Measurements from ENCODE around the gene WIPF2. TPM values are rescaled to one million over a fixed set of nuclear protein-coding genes. Genes with fewer than 3 reads are reported as not detected.
"Not testable (repeated sequence)": the region's sequence is repeated elsewhere in the genome, so short reads cannot be mapped to it uniquely, and the experiment has no call there.

WIPF2 gene
- total and polyA plus RNA-seq, 5 donors: 8.2 to 14.6 (median 12.7) TPM

DNA sequence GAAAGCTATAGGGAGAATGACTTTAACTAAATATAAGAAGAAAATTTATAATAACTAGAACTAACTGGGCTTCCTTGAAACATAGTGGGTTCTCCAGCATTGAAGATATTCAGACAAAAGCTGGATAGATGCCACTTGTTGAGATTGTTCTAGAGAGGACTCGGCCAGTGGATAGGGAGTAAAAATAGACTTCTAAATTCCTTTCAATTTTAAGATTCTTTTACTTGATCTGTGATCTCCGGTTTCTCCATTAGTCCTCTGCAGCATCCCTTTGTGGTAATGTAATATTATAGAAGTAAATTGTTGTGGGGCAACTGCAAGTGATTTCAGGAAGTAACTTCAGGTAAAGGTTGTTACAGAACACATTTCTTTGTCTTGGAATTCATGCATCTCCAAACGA lies 79.6 kb downstream of the WIPF2 start:
- H3K27ac ChIP-seq (ENCODE audit: low read length): no peak overlapping the region
- intact Hi-C loops (cut with DNase I): loop anchor here in 1 of 4 donors (10.0 kb wide), 1 partner anchor 94 kb away; no protein-coding TSS in a partner anchor
- peaks cover 4% of the 10 kb centered on the region for H3K4me1 ChIP-seq (ENCODE audit: control insufficient read depth, insufficient read depth, low read length)
- H3K27me3 ChIP-seq (ENCODE audit: control insufficient read depth, insufficient read depth): no peaks in the 10 kb centered on the region
- H3K4me3 ChIP-seq (ENCODE audit: low read length): no peak overlapping the region
- DNase-seq (no peak), ATAC-seq (peak in 1 of 2 donors; percentile 30)
- WGBS: 11% methylated on average over 3 of the region's 3 CpGs
- no peaks in the 10 kb centered on the region for H3K9me3 ChIP-seq (ENCODE audit: control insufficient read depth, low read length)

DNA sequence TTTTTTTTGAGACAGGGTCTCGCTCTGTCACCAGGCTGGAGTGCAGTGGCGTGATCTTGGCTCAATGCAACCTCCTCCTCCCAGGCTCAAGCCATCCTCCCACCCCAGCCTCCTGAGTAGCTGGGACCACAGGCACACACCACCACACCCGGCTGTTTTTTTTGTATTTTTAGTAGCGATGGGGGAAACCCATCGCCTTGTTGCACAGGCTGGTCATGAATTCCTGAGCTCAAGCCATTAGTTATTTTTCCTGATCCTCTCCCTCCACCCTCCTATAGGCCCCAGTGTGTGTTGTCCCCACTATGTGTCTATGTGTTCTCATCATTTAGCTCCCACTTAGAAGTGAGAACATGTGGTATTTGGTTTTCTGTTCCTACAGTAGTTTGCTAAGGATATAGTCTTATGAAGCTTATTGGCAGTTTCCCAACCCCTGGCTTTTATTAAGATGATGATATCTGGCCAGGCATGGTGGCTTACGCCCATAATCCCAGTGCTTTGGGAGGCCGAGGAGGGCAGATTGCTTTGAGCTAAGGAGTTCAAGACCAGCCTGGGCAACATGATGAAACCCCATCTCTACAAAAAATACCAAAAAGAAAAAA lies 80.2 kb downstream of the WIPF2 start:
- H3K4me1 ChIP-seq (ENCODE audit: control insufficient read depth, insufficient read depth, low read length); H3K27me3 ChIP-seq (ENCODE audit: control insufficient read depth, insufficient read depth); H3K27ac ChIP-seq (ENCODE audit: low read length); H3K4me3 ChIP-seq (ENCODE audit: low read length); H3K9me3 ChIP-seq (ENCODE audit: control insufficient read depth, low read length); ATAC-seq; DNase-seq: not testable (repeated sequence)
- intact Hi-C loops (cut with DNase I): loop anchor here in 1 of 4 donors (10.0 kb wide), 1 partner anchor 94 kb away; no protein-coding TSS in a partner anchor
- 60% methylated on average over 7 of the region's 7 CpGs for WGBS

DNA sequence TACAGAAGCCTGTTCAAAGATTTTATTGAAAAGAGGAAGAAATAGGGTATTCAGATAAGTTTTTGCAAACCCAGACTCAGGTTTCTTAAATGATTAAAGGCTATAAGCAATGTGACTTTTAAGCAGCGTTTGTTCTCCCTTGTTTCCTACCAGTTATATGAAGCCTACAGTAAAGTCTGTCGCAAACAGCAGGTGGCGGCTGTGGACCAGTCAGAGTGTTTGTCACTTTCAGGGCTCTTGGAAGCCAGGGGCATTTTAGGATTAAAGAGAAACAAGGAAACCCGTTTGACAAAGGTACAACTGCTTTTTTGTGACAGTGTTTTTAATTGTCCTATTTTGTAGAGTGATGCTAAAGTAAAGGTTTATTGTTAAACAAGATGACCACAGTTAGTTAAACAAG lies 82.2 kb downstream of the WIPF2 start:
- intact Hi-C loops (cut with DNase I): loop anchor here (5.0 to 10.0 kb wide), 4 partner anchors 56 to 233 kb away; partner anchors contain the start of gene TOP2A (in 1 of the 4)
- no peaks in the 10 kb centered on the region for H3K9me3 ChIP-seq (ENCODE audit: control insufficient read depth, low read length)
- H3K27me3 ChIP-seq (ENCODE audit: control insufficient read depth, insufficient read depth): no peaks in the 10 kb centered on the region
- DNase-seq (no peak), ATAC-seq (no peak)
- H3K27ac ChIP-seq (ENCODE audit: low read length): no peak overlapping the region
- WGBS: 54% methylated on average over 4 of the region's 4 CpGs
- peaks cover 5% of the 10 kb centered on the region for H3K4me1 ChIP-seq (ENCODE audit: control insufficient read depth, insufficient read depth, low read length)
- no peak overlapping the region for H3K4me3 ChIP-seq (ENCODE audit: low read length)

DNA sequence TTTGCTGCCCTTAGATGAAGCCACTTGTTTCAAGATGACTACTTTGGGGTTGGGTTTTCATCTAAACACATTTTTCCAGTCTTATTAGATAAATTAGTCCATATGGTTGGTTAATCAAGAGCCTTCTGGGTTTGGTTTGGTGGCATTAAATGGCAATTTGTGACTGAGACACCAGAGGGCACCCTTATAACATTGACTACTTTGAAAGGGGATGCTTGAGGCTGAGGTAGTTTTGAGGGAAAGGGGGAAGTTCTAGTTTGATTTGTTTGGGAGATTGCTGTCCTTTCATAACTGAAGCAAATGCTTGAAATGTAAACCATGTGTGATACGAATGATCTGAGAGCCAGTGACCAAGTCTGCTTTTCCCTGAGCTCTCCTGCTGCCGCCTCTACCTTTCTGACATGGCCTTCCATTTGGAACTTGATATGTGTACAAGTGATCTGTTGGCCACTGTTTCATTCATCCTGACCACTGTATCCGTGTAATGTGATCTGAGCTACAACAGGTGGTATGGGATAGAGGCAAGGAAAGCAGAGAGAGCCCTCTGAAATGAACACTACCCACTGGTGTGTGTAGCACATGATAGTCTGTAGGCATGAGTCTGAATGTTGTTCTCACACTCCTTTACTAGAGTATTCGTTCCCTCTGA lies 84.0 kb downstream of the WIPF2 start:
- WGBS: 36% methylated on average over 4 of the region's 4 CpGs
- no peak overlapping the region for H3K27ac ChIP-seq (ENCODE audit: low read length)
- intact Hi-C loops (cut with DNase I): loop anchor here (2.0 to 10.0 kb wide), 6 partner anchors 52 to 232 kb away; partner anchors contain the start of gene TOP2A (in 1 of the 4)
- no peak overlapping the region for H3K4me3 ChIP-seq (ENCODE audit: low read length)
- H3K27me3 ChIP-seq (ENCODE audit: control insufficient read depth, insufficient read depth): no peaks in the 10 kb centered on the region
- ATAC-seq (peak; percentile 48 to 62), DNase-seq (no peak)
- no peaks in the 10 kb centered on the region for H3K9me3 ChIP-seq (ENCODE audit: control insufficient read depth, low read length)
- H3K4me1 ChIP-seq (ENCODE audit: control insufficient read depth, insufficient read depth, low read length): peaks cover 10% of the 10 kb centered on the region

DNA sequence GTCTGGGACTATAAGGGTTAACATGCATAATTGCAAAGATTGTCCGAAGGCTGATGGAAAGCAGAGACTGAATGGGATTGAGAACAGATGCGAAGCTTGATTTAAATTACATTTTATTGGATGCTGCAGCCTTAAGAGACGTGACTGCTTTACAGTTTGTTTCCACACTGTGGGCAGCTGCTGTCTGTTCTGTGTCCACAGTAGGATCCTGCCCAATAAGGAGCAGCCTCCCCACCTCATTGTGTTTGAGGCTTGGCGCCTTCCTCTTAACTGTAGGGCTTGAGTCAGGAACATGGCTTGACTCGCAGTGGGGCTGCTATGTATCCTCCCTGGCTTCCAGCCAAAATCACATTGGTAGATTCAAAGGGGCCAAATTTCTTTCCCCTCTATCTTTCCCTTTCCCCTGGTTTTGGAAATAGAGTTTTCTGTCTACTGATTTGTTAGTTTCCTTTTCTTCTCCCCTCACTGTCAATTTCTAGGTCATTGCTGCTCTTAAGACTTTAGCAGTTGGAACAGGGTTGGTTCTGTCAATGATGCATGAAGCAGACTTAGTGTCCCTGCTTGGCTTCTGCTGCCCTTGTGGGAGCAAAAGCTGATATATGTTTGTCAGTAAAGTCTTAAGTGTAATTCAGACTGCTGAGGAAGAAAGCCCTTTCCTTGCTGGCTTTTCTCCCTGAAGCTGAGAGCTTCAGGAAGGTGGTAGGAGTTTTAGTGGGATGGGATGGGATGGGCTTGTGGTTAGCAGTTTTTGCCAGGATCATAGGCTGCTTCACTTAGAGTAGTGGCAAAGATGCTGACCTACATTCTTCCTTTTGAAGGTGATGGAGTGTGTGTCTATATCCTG lies 84.8 kb downstream of the WIPF2 start:
- Histone ChIP-seq H3K4me1 (ENCODE audit: control insufficient read depth, insufficient read depth, low read length) (peaks cover 10% of the 10 kb centered on the region), H3K27ac (ENCODE audit: low read length) (peak overlapping the region; percentile 31), H3K9me3 (ENCODE audit: control insufficient read depth, low read length) (no peaks in the 10 kb centered on the region), H3K27me3 (ENCODE audit: control insufficient read depth, insufficient read depth) (no peaks in the 10 kb centered on the region), H3K4me3 (ENCODE audit: low read length) (no peak overlapping the region)
- 31% methylated on average over 5 of the region's 5 CpGs for WGBS
- ATAC-seq (peak; percentile 62), DNase-seq (peak in 1 of 3 donors; percentile 35)
- intact Hi-C loops (cut with DNase I): loop anchor here (2.0 to 10.0 kb wide), 7 partner anchors 47 to 231 kb away; partner anchors contain the start of gene TOP2A (in 1 of the 4)

DNA sequence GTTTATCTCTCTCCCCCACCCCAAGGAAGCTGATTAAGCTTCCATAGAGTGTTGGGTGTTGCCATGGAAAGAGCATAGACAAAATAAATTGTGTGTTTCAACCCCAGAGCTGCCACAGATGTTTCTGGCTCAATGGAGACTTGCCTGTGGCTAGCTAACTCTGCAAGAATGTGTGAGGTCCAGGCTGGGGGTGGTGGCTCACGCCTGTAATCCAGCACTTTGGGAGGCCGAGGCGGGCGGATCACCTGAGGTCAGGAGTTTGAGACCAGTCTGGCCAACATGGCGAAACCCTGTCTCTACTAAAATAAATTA lies 85.4 kb downstream of the WIPF2 start:
- not testable (repeated sequence) for ATAC-seq
- peaks cover 11% of the 10 kb centered on the region for H3K4me1 ChIP-seq (ENCODE audit: control insufficient read depth, insufficient read depth, low read length)

DNA sequence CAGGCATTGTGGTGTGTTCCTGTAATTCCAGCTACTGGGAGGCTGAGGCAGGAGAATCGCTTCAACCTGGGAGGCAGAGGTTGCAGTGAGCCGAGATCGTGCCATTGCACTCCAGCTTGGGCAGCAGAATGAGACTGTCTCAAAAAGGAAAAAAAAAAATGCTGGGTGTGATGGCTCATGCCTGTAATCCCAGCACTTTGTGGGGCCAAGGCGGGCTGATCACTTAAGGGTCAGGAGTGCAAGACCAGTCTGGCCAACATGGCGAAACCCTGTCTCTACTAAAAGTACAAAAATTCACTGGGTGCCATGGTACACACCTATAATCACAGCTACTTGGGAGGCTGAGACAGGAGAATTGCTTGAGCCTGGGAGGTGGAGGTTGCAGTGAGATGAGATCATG lies 85.8 kb downstream of the WIPF2 start:
- not testable (repeated sequence) for DNase-seq; H3K27ac ChIP-seq (ENCODE audit: low read length); ATAC-seq; H3K27me3 ChIP-seq (ENCODE audit: control insufficient read depth, insufficient read depth); H3K4me3 ChIP-seq (ENCODE audit: low read length); H3K9me3 ChIP-seq (ENCODE audit: control insufficient read depth, low read length)
- peaks cover 15% of the 10 kb centered on the region for H3K4me1 ChIP-seq (ENCODE audit: control insufficient read depth, insufficient read depth, low read length)
- WGBS: 94% methylated on average over 5 of the region's 5 CpGs
- intact Hi-C loops (cut with DNase I): loop anchor here (2.0 to 10.0 kb wide), 5 partner anchors 46 to 230 kb away; partner anchors contain the start of gene TOP2A (in 1 of the 4)

More for the DNA sequence above, 85.4 kb downstream of the WIPF2 start:
- intact Hi-C loops (cut with DNase I): loop anchor here (2.0 to 10.0 kb wide), 5 partner anchors 46 to 230 kb away; partner anchors contain the start of gene TOP2A (in 1 of the 4)
- H3K27me3 ChIP-seq (ENCODE audit: control insufficient read depth, insufficient read depth); H3K9me3 ChIP-seq (ENCODE audit: control insufficient read depth, low read length); H3K4me3 ChIP-seq (ENCODE audit: low read length); DNase-seq; H3K27ac ChIP-seq (ENCODE audit: low read length): not testable (repeated sequence)
- 76% methylated on average over 5 of the region's 5 CpGs for WGBS

DNA sequence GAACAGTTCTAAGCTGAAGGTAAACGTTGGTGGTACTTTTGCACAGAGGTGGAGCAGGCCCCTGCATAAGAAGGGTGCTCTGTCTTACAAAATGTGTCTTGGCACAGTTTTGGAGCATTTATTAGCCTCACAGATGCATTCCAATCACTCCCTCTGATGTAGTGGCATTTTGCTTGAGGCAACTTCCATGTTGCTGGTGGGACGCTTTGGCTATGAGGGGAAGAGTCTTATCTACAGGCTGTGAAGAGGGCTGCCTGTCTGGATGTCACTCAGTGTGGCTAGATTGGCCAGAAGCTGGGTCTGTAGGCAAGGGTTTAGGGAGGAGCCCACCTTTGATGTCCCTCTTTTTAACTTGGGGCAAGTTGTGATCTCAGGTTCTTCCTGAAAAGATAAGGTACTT lies 87.3 kb downstream of the WIPF2 start:
- 50% methylated on average over 2 of the region's 2 CpGs for WGBS
- peaks cover 23% of the 10 kb centered on the region for H3K4me1 ChIP-seq (ENCODE audit: control insufficient read depth, insufficient read depth, low read length)
- ATAC-seq: no peak
- no peaks in the 10 kb centered on the region for H3K9me3 ChIP-seq (ENCODE audit: control insufficient read depth, low read length)
- H3K27me3 ChIP-seq (ENCODE audit: control insufficient read depth, insufficient read depth): no peaks in the 10 kb centered on the region
- intact Hi-C loops (cut with DNase I): loop anchor here in 3 of 4 donors (10.0 kb wide), 3 partner anchors 98 to 228 kb away; partner anchors contain the start of gene TOP2A (in 1 of the 3)
- DNase-seq: no peak
- no peak overlapping the region for H3K4me3 ChIP-seq (ENCODE audit: low read length)
- H3K27ac ChIP-seq (ENCODE audit: low read length): no peak overlapping the region

DNA sequence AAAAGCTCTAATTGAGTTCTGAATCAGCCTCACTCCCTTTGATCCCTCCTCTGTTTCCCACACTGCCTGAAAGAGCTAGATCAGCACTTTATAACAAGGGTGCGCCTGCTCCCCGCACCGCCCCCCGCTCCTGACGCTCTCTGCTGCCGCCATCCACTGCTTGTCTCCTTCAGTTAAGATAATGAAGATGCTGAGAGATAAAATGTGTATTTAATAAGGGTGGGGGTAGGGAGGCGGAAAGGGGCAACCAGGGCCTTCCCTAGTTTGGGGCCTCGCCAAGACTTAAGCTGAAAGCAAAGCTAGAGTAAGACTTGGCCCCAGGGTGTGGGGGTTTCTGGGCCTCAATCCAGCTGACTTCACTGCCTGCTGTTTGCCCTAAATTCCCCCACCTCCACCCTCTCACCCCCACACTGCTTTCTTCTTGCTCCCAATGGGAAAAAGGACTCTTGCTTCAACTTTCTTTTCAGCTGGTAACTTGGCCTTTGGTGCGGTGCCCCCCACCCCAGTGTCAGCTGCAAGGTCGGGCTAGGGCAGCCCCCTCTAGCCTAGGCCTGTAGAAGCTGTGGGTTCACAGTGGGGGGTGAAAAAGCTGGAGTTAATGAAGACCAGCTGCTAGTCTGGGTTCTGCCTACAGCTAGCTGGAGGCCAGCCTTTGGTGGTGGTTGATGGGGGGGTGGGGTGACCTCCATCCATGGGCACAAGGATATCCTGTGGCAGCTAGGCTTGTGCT lies 88.1 kb downstream of the WIPF2 start:
- H3K27me3 ChIP-seq (ENCODE audit: control insufficient read depth, insufficient read depth): no peaks in the 10 kb centered on the region
- intact Hi-C loops (cut with DNase I): loop anchor here in 3 of 4 donors (10.0 kb wide), 3 partner anchors 98 to 228 kb away; partner anchors contain the start of gene TOP2A (in 1 of the 3)
- H3K27ac ChIP-seq (ENCODE audit: low read length): peak overlapping the region; percentile 53
- H3K4me3 ChIP-seq (ENCODE audit: low read length): no peak overlapping the region
- 54% methylated on average over 10 of the region's 10 CpGs for WGBS
- no peaks in the 10 kb centered on the region for H3K9me3 ChIP-seq (ENCODE audit: control insufficient read depth, low read length)
- DNase-seq: peak in 1 of 3 donors; percentile 66
- H3K4me1 ChIP-seq (ENCODE audit: control insufficient read depth, insufficient read depth, low read length): peaks cover 30% of the 10 kb centered on the region
- ATAC-seq: no peak

DNA sequence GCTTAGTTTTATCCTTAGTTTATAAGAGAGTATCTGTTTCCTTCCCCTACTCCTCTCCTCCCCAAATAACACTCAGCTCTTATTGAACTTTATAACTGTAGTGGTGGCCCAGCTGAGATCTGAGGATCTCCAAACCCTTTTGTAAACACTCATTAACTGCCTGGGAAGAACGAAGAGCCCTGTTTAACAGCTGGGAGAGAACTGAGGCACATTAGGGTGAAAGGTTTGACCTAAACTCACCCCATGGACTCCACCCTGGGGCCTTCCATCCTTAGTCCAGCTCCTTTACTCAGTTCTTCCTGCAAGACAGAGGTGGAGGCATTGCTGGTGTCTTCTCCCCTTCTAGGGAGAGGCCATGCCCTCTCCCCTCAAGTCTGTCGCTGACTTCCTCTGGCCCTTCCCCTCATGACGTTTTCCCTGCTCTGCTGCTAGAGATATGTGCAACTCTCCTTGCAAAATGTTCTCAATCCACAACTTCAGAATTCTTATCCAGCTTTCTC lies 88.7 kb downstream of the WIPF2 start:
- no peaks in the 10 kb centered on the region for H3K27me3 ChIP-seq (ENCODE audit: control insufficient read depth, insufficient read depth)
- peaks cover 36% of the 10 kb centered on the region for H3K4me1 ChIP-seq (ENCODE audit: control insufficient read depth, insufficient read depth, low read length)
- ATAC-seq: peak in 1 of 2 donors; percentile 23

More for the DNA sequence above, 88.7 kb downstream of the WIPF2 start:
- no peak for DNase-seq
- no peaks in the 10 kb centered on the region for H3K9me3 ChIP-seq (ENCODE audit: control insufficient read depth, low read length)
- intact Hi-C loops (cut with DNase I): loop anchor here in 3 of 4 donors (10.0 kb wide), 3 partner anchors 97 to 227 kb away; partner anchors contain the start of gene TOP2A (in 1 of the 3)
- H3K4me3 ChIP-seq (ENCODE audit: low read length): no peak overlapping the region
- WGBS: 16% methylated on average over 3 of the region's 3 CpGs
- peak overlapping the region; percentile 53 for H3K27ac ChIP-seq (ENCODE audit: low read length)
